WTC11 (cell line): ENCODE results near the gene MITF. TPM values are rescaled to one million over a fixed set of nuclear protein-coding genes. Genes with fewer than 3 reads are reported as not detected.

Source experiments
- ATAC-seq: fragments of 200-7000 bp; cut with Tn5 transposase; 2 replicates; pipeline ENCODE4 v1.10.0; 2021; ENCODE audit warnings: mild to moderate bottlenecking, moderate library complexity
- CTCF ChIA-PET: fragments of 300-600 bp; sonication (Branson Sonifier 250); formaldehyde crosslinking; loops from one replicate; lab custom pipeline; 2021; ENCODE audit warnings: antibody characterized with exemption; lab: Charles Lee
- POLR2A ChIA-PET: fragments of 350-600 bp; sonication (Branson Sonifier 250); formaldehyde crosslinking; loops from one replicate; lab custom pipeline; 2021; ENCODE audit warnings: antibody characterized with exemption; lab: Charles Lee
- DNase-seq: peaks from one replicate; pipeline ENCODE4 v3.0.0; 2021; ENCODE audit warnings: low spot score
- H3K27ac Mint-ChIP-seq: 2 replicates; pipeline ENCODE4 v1.8.0; 2021; ENCODE audit warnings: mixed read lengths
- H3K27me3 Mint-ChIP-seq: 2 replicates; pipeline ENCODE4 v1.8.0; 2021; ENCODE audit warnings: low read depth, mild to moderate bottlenecking, moderate library complexity, mixed read lengths
- H3K36me3 Mint-ChIP-seq: 2 replicates; pipeline ENCODE4 v1.8.0; 2021; ENCODE audit warnings: mixed read lengths
- H3K4me1 Mint-ChIP-seq: 2 replicates; pipeline ENCODE4 v1.8.0; 2022; ENCODE audit warnings: mixed read lengths
- H3K4me3 Mint-ChIP-seq: 2 replicates; pipeline ENCODE4 v1.8.0; 2021; ENCODE audit warnings: mild to moderate bottlenecking, moderate library complexity, mixed read lengths
- H3K9me3 Mint-ChIP-seq: 2 replicates; pipeline ENCODE4 v1.8.0; 2021; ENCODE audit warnings: mixed read lengths
- AR ChIP-seq: fragments of 250-450 bp; sonication (Bioruptor Pico); IDR thresholded peaks from 2 replicates; pipeline ENCODE4 v1.9.0; 2021; ENCODE audit warnings: mild to moderate bottlenecking
- CREM ChIP-seq: sonication (generic); formaldehyde crosslinking; IDR thresholded peaks from 2 replicates; pipeline ENCODE4 v1.8.1; 2022; ENCODE audit warnings: mild to moderate bottlenecking, missing genetic modification reagents, moderate library complexity
- E2F4 ChIP-seq: sonication (generic); formaldehyde crosslinking; IDR thresholded peaks from 2 replicates; pipeline ENCODE4 v1.8.1; 2022; ENCODE audit warnings: low read depth, mild to moderate bottlenecking, moderate library complexity, missing genetic modification reagents, borderline replicate concordance
- ESRRA ChIP-seq: sonication (generic); formaldehyde crosslinking; IDR thresholded peaks from 2 replicates; pipeline ENCODE4 v1.8.1; 2022; ENCODE audit warnings: mild to moderate bottlenecking, missing genetic modification reagents, borderline replicate concordance
- FOXK1 ChIP-seq: sonication (generic); formaldehyde crosslinking; IDR thresholded peaks from 2 replicates; pipeline ENCODE4 v1.8.0; 2022; ENCODE audit warnings: mild to moderate bottlenecking, moderate library complexity, missing genetic modification reagents
- GTF2I ChIP-seq: fragments of 250-450 bp; sonication (Bioruptor Pico); conservative IDR thresholded peaks from 2 replicates; pipeline ENCODE4 v1.4.0; 2021; ENCODE audit warnings: mild to moderate bottlenecking
- IRF2 ChIP-seq: sonication (generic); formaldehyde crosslinking; IDR thresholded peaks from 2 replicates; pipeline ENCODE4 v1.8.0; 2022; ENCODE audit warnings: low read depth, missing genetic modification reagents, borderline replicate concordance
- JUN ChIP-seq: sonication (generic); formaldehyde crosslinking; IDR thresholded peaks from 2 replicates; pipeline ENCODE4 v1.8.0; 2023; ENCODE audit warnings: mild to moderate bottlenecking, missing genetic modification reagents
- NFATC4 ChIP-seq: fragments of 250-450 bp; sonication (Bioruptor Pico); IDR thresholded peaks from 2 replicates; pipeline ENCODE4 v1.9.0; 2021; ENCODE audit warnings: mild to moderate bottlenecking
- NR2C2 ChIP-seq: sonication (generic); formaldehyde crosslinking; IDR thresholded peaks from 2 replicates; pipeline ENCODE4 v1.8.0; 2022; ENCODE audit warnings: mild to moderate bottlenecking, missing genetic modification reagents
- NR3C1 ChIP-seq: sonication (generic); formaldehyde crosslinking; conservative IDR thresholded peaks from 2 replicates; pipeline ENCODE4 v1.8.1; 2023; ENCODE audit warnings: low read depth, mild to moderate bottlenecking, missing genetic modification reagents
- PRRX2 ChIP-seq: fragments of 250-450 bp; sonication (Bioruptor Pico); IDR thresholded peaks from 2 replicates; pipeline ENCODE4 v1.8.0; 2021; ENCODE audit warnings: mild to moderate bottlenecking
- RELA ChIP-seq: sonication (generic); formaldehyde crosslinking; IDR thresholded peaks from 2 replicates; pipeline ENCODE4 v1.8.1; 2022; ENCODE audit warnings: missing genetic modification reagents, mild to moderate bottlenecking, borderline replicate concordance
- SMAD4 ChIP-seq: sonication (generic); formaldehyde crosslinking; IDR thresholded peaks from 2 replicates; pipeline ENCODE4 v1.8.0; 2022; ENCODE audit warnings: mild to moderate bottlenecking, missing genetic modification reagents
- SOX15 ChIP-seq: fragments of 250-450 bp; sonication (Bioruptor Pico); IDR thresholded peaks from 2 replicates; pipeline ENCODE4 v1.9.0; 2021; ENCODE audit warnings: mild to moderate bottlenecking
- STAT6 ChIP-seq: sonication (generic); formaldehyde crosslinking; conservative IDR thresholded peaks from 2 replicates; pipeline ENCODE4 v1.8.1; 2023; ENCODE audit warnings: mild to moderate bottlenecking, low read depth, missing genetic modification reagents, moderate library complexity
- TP53 ChIP-seq: sonication (generic); formaldehyde crosslinking; IDR thresholded peaks from 2 replicates; pipeline ENCODE4 v1.8.1; 2023; ENCODE audit warnings: mild to moderate bottlenecking, missing genetic modification reagents
- ZNF281 ChIP-seq: sonication (generic); formaldehyde crosslinking; IDR thresholded peaks from 2 replicates; pipeline ENCODE4 v1.8.0; 2023; ENCODE audit warnings: mild to moderate bottlenecking, missing genetic modification reagents
- ZNF317 ChIP-seq: sonication (generic); formaldehyde crosslinking; IDR thresholded peaks from 2 replicates; pipeline ENCODE4 v1.8.1; 2023; ENCODE audit warnings: low read depth, mild to moderate bottlenecking, moderate library complexity, missing genetic modification reagents, borderline replicate concordance
- ZNF671 ChIP-seq: fragments of 250-450 bp; sonication (Bioruptor Pico); IDR thresholded peaks from 2 replicates; pipeline ENCODE4 v1.8.0; 2021; ENCODE audit warnings: mild to moderate bottlenecking
- total RNA-seq: library from RNA; stranded (reverse); gene quantifications from 3 replicates; pipeline ENCODE4 v1.2.3, GENCODE V29; 2021
- TF ChIP-seq, protein P1 (sequence below): sonication (generic); formaldehyde crosslinking; IDR thresholded peaks from 2 replicates; pipeline ENCODE4 v1.8.0; 2022; ENCODE audit warnings: mild to moderate bottlenecking, missing genetic modification reagents
- TF ChIP-seq, protein P2 (sequence below): sonication (generic); formaldehyde crosslinking; IDR thresholded peaks from 2 replicates; pipeline ENCODE4 v1.8.1; 2023; ENCODE audit warnings: mild to moderate bottlenecking, moderate library complexity, missing genetic modification reagents
- TF ChIP-seq, protein P3 (sequence below): sonication (generic); formaldehyde crosslinking; IDR thresholded peaks from 2 replicates; pipeline ENCODE4 v1.8.1; 2022; ENCODE audit warnings: mild to moderate bottlenecking, moderate library complexity, missing genetic modification reagents

MITF gene
- total RNA-seq, 1 experiment from 2014 or later, result 1.3 TPM

GRCh38 chr3:69770976-69771634, 31.8 kb downstream of the MITF start (continued):
- TF ChIP-seq E2F4 (no peak), ZNF671 (CRISPR knock-in tag) (no peak), NFATC4 (no peak), NR2C2 (CRISPR knock-in tag) (no peak), GTF2I (CRISPR knock-in tag) (no peak), TP53 (CRISPR knock-in tag) (no peak), PRRX2 (CRISPR knock-in tag) (no peak)
- TF ChIP-seq, protein P1, sequence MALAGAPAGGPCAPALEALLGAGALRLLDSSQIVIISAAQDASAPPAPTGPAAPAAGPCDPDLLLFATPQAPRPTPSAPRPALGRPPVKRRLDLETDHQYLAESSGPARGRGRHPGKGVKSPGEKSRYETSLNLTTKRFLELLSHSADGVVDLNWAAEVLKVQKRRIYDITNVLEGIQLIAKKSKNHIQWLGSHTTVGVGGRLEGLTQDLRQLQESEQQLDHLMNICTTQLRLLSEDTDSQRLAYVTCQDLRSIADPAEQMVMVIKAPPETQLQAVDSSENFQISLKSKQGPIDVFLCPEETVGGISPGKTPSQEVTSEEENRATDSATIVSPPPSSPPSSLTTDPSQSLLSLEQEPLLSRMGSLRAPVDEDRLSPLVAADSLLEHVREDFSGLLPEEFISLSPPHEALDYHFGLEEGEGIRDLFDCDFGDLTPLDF (CRISPR knock-in tag), result no peak
- TF ChIP-seq, protein P2, sequence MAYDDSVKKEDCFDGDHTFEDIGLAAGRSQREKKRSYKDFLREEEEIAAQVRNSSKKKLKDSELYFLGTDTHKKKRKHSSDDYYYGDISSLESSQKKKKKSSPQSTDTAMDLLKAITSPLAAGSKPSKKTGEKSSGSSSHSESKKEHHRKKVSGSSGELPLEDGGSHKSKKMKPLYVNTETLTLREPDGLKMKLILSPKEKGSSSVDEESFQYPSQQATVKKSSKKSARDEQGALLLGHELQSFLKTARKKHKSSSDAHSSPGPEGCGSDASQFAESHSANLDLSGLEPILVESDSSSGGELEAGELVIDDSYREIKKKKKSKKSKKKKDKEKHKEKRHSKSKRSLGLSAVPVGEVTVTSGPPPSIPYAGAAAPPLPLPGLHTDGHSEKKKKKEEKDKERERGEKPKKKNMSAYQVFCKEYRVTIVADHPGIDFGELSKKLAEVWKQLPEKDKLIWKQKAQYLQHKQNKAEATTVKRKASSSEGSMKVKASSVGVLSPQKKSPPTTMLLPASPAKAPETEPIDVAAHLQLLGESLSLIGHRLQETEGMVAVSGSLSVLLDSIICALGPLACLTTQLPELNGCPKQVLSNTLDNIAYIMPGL (CRISPR knock-in tag), result no peak

GRCh38 chr3:69772152-69772867, 33.0 kb downstream of the MITF start:
- Mint-ChIP-seq H3K4me1 (peaks cover 13% of the 10 kb centered on the region), H3K9me3 (no peaks in the 10 kb centered on the region), H3K4me3 (no peak overlapping the region), H3K27me3 (no peaks in the 10 kb centered on the region; the same call in 1 of the 2 replicates), H3K27ac (no peak overlapping the region), H3K36me3 (no peaks in the 10 kb centered on the region)
- DNase-seq (no peak), ATAC-seq (no peak)
- ChIA-PET POLR2A (no interaction called here), CTCF (no interaction called here)
- TF ChIP-seq FOXK1 (CRISPR knock-in tag) (no peak), CREM (CRISPR knock-in tag) (no peak), ESRRA (CRISPR knock-in tag) (no peak), ZNF281 (CRISPR knock-in tag) (no peak), RELA (CRISPR knock-in tag) (no peak), AR (CRISPR knock-in tag) (no peak), IRF2 (no peak), TP53 (CRISPR knock-in tag) (no peak), ZNF317 (CRISPR knock-in tag) (no peak), STAT6 (CRISPR knock-in tag) (no peak), JUN (CRISPR knock-in tag) (no peak), NR3C1 (no peak), SOX15 (CRISPR knock-in tag) (no peak), NFATC4 (no peak), SMAD4 (CRISPR knock-in tag) (no peak)
- TF ChIP-seq, protein P3, sequence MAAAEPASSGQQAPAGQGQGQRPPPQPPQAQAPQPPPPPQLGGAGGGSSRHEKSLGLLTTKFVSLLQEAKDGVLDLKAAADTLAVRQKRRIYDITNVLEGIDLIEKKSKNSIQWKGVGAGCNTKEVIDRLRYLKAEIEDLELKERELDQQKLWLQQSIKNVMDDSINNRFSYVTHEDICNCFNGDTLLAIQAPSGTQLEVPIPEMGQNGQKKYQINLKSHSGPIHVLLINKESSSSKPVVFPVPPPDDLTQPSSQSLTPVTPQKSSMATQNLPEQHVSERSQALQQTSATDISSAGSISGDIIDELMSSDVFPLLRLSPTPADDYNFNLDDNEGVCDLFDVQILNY (CRISPR knock-in tag), result no peak
